HepG2 (cell line): Measurements from ENCODE around the gene COMMD7. TPM values are rescaled to one million over a fixed set of nuclear protein-coding genes. Genes with fewer than 3 reads are reported as not detected.

Source experiments
- DMAP1 ChIP-seq: IDR thresholded peaks from 2 replicates; pipeline ENCODE4 v1.6.1; 2016
- GATAD2A ChIP-seq: IDR thresholded peaks from 2 replicates; pipeline ENCODE4 v1.6.1; 2016
- ISX ChIP-seq: sonication (generic); formaldehyde crosslinking; conservative IDR thresholded peaks from 2 replicates; pipeline ENCODE4 v1.5.0; 2020; ENCODE audit warnings: missing genetic modification reagents
- KDM1A ChIP-seq: IDR thresholded peaks from 2 replicates; pipeline ENCODE4 v1.6.1; 2016; ENCODE audit warnings: missing compliant biosample characterization
- KLF11 ChIP-seq: IDR thresholded peaks from 2 replicates; pipeline ENCODE4 v1.6.1; 2016; ENCODE audit warnings: missing compliant biosample characterization
- KLF9 ChIP-seq: IDR thresholded peaks from 2 replicates; pipeline ENCODE4 v1.6.1; 2016; ENCODE audit warnings: low read depth
- MAFK ChIP-seq, 2 experiments: IDR thresholded peaks in 1 of 2; conservative IDR thresholded peaks in 1 of 2; 2 replicates each; pipeline ENCODE4 v1.6.1; 2011; ENCODE audit warnings: improper control_type of control experiment in 2 of 2, low read length in 2 of 2
- PHF20 ChIP-seq: sonication (generic); formaldehyde crosslinking; IDR thresholded peaks from 2 replicates; pipeline ENCODE4 v1.5.0; 2020; ENCODE audit warnings: mild to moderate bottlenecking, missing genetic modification reagents
- SIX1 ChIP-seq: sonication (generic); formaldehyde crosslinking; IDR thresholded peaks from 2 replicates; pipeline ENCODE4 v1.4.0; 2020; ENCODE audit warnings: missing genetic modification reagents, borderline replicate concordance
- TRIM24 ChIP-seq: sonication (generic); formaldehyde crosslinking; IDR thresholded peaks from 2 replicates; pipeline ENCODE4 v1.8.0; 2022; ENCODE audit warnings: mild to moderate bottlenecking, missing genetic modification reagents
- ZBTB20 ChIP-seq: sonication (generic); formaldehyde crosslinking; IDR thresholded peaks from 2 replicates; pipeline ENCODE4 v1.8.1; 2023; ENCODE audit warnings: missing genetic modification reagents, low read depth, mild to moderate bottlenecking, borderline replicate concordance
- ZNF510 ChIP-seq: sonication (generic); formaldehyde crosslinking; IDR thresholded peaks from 2 replicates; pipeline ENCODE4 v1.4.0; 2020; ENCODE audit warnings: low read depth, mild to moderate bottlenecking, missing genetic modification reagents
- ZNF607 ChIP-seq: sonication (generic); formaldehyde crosslinking; IDR thresholded peaks from 2 replicates; pipeline ENCODE4 v1.5.1; 2020; ENCODE audit warnings: missing genetic modification reagents, mild to moderate bottlenecking, borderline replicate concordance
- ZNF839 ChIP-seq: sonication (generic); formaldehyde crosslinking; IDR thresholded peaks from 2 replicates; pipeline ENCODE4 v1.4.0; 2020; ENCODE audit warnings: missing genetic modification reagents, mild to moderate bottlenecking, borderline replicate concordance
- polyA plus RNA-seq, 8 experiments: library from polyadenylated mRNA; depleted of rRNA in 3 of 8; stranded (reverse) in 7 of 8; unstranded in 1 of 8; fragments of >200 nt; fragmentation: Illumina TruSeq in 4 of 8; extraction: Trizol in 4 of 8; gene quantifications; 2 replicates each; pipeline versions ENCODE4 v1.2.1 to v1.2.3, GENCODE V29; 2011 to 2016; ENCODE audit warnings: low read depth in 4 of 8, missing spikeins in 1 of 8, mixed read lengths in 1 of 8; ENCODE audit not compliant: insufficient read depth in 1 of 8
- total RNA-seq, 5 experiments: library from RNA; depleted of rRNA; stranded (reverse); fragments of >200 nt; fragmentation: Illumina TruSeq; extraction: Trizol; gene quantifications; 2 replicates each; pipeline ENCODE4 v1.2.3, GENCODE V29; 2016; ENCODE audit warnings: low read depth in 1 of 5
- TF ChIP-seq, protein P1 (sequence below): sonication (generic); formaldehyde crosslinking; IDR thresholded peaks from 2 replicates; pipeline ENCODE4 v1.4.0; 2020; ENCODE audit warnings: mild to moderate bottlenecking, missing genetic modification reagents
- TF ChIP-seq, protein P2 (sequence below): IDR thresholded peaks from 2 replicates; pipeline ENCODE4 v1.6.1; 2012; ENCODE audit warnings: inconsistent platforms
- TF ChIP-seq, protein P3 (sequence below): sonication (generic); formaldehyde crosslinking; IDR thresholded peaks from 2 replicates; pipeline ENCODE4 v1.5.0; 2020; ENCODE audit warnings: missing genetic modification reagents

COMMD7 gene
- total and polyA plus RNA-seq, 2 of the 13 experiments (the other 11 are each of a cell fraction or from before 2014, with no cell fraction given): 42.1 to 53.3 TPM

DNA sequence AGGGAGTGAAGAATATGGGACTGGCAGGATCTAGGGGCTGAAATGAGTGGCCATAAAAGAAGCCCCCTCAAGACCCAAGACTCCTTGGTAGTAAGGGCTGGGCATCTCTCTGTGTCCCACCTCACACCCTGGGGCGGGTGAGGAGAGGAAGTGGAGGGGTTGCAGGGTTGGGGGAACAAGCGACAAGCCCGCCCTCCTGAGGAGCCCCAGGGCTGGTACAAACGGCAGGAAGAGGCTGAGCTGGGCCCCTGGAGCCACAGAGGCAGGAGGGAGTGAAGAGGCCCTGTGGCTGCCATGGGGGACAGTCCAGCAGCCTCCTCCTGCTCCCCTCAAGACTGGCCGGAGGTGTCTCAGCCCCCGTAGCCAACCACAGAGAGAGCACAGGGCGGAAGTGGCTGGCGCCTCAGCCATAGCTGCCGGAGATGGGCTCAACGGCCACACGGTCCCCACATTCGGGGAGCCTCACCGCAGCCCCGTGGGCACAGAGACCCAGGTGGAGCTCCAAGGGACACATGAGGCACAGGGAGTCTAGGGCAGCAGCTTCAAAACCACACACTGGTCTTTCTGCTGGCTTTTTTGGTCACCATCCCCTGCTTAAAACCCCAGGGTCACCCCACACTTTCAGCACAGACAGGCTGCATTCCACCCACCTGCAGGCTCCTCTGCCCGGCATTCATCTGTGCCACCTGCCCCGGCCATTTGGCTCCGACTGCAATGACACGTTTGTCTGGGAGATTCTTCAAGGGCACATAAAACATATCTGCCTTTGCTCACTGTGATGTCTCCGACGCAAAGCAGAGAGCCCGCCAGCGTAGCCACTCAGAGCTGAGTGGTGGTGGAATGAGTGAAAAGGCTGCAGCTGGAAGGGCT, 70.0 kb downstream of the COMMD7 start (continued):
- TF ChIP-seq, protein P1, sequence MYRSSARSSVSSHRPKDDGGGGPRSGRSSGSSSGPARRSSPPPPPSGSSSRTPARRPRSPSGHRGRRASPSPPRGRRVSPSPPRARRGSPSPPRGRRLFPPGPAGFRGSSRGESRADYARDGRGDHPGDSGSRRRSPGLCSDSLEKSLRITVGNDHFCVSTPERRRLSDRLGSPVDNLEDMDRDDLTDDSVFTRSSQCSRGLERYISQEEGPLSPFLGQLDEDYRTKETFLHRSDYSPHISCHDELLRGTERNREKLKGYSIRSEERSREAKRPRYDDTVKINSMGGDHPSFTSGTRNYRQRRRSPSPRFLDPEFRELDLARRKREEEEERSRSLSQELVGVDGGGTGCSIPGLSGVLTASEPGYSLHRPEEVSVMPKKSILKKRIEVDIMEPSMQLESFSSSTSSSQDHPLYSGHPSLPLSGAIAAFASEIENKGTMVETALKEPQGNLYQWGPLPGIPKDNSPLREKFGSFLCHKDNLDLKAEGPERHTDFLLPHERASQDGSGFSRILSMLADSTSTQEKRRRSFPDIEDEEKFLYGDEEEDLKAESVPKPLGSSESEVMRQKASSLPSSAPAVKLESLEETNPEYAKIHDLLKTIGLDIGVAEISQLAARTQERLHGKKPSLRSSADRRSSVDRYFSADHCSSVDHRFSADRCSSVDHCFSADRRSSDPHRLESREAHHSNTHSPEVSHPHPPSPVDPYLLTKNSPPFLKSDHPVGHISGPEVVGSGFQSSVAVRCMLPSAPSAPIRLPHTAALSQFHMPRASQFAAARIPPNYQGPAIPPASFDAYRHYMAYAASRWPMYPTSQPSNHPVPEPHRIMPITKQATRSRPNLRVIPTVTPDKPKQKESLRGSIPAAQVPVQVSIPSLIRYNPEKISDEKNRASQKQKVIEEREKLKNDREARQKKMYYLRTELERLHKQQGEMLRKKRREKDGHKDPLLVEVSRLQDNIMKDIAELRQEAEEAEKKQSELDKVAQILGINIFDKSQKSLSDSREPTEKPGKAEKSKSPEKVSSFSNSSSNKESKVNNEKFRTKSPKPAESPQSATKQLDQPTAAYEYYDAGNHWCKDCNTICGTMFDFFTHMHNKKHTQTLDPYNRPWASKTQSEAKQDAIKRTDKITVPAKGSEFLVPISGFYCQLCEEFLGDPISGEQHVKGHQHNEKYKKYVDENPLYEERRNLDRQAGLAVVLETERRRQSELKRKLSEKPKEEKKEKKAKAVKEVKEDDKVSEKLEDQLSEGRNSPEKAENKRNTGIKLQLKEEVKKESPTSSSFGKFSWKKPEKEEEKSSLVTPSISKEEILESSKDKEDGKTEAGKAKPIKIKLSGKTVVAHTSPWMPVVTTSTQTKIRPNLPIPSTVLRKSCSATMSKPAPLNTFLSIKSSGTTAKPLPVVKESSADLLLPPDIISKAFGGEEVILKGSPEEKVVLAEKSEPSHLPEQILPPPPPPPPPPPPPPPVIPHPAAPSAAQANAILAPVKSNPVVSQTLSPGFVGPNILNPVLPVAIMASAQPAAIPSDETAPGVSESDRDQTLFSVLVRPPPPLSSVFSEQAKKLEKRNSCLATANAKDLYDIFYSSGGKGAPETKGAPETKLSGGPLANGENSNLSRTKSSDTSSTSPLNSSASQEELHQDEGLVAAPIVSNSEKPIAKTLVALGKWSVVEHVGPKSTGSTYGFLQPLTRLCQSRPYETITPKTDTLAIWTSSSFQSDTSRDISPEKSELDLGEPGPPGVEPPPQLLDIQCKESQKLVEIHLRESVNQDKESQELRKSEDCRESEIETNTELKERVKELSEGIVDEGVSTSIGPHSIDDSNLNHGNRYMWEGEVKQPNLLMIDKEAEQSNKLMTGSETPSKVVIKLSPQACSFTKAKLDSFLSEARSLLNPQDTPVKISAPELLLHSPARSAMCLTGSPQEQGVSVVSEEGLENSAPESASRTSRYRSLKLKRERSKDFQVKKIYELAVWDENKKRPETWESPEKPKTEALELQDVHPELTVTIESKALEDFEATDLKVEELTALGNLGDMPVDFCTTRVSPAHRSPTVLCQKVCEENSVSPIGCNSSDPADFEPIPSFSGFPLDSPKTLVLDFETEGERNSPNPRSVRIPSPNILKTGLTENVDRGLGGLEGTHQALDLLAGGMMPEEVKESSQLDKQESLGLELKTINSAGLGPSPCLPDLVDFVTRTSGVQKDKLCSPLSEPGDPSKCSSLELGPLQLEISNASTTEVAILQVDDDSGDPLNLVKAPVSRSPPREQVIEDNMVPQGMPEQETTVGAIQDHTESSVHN (CRISPR knock-in tag): peak; percentile 29; the same call in 1 of the 2 replicates
- TF ChIP-seq, protein P2, sequence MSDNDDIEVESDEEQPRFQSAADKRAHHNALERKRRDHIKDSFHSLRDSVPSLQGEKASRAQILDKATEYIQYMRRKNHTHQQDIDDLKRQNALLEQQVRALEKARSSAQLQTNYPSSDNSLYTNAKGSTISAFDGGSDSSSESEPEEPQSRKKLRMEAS: peak; percentile 38; the same call in 1 of the 2 replicates
- TF ChIP-seq ZBTB20 (CRISPR knock-in tag): no peak
- peak; percentile 17; the same call in 1 of the 2 replicates for TF ChIP-seq DMAP1 (CRISPR knock-in tag)
- TF ChIP-seq ISX (CRISPR knock-in tag): 0 out of 2 replicates have a peak, but pooled peaks have one; percentile 42
- TF ChIP-seq SIX1 (CRISPR knock-in tag): no peak
- no peak for TF ChIP-seq ZNF839 (CRISPR knock-in tag)
- TF ChIP-seq KLF9: peak; percentile 19; the same call in 1 of the 2 replicates
- no peak for TF ChIP-seq TRIM24 (CRISPR knock-in tag)
- TF ChIP-seq KLF11 (CRISPR knock-in tag): no peak
- TF ChIP-seq GATAD2A (CRISPR knock-in tag): 0 out of 2 replicates have a peak, but pooled peaks have one; percentile 7
- TF ChIP-seq MAFK (conservative IDR thresholded peaks at IDR 0.05 in 1 of 2, IDR thresholded peaks at IDR 0.05 in 1 of 2; ENCODE audit: low read length in 2 of 2): no peak
- peak; percentile 21; the same call in 1 of the 2 replicates for TF ChIP-seq ZNF607 (CRISPR knock-in tag)
- no peak for TF ChIP-seq KDM1A (CRISPR knock-in tag)
- no peak for TF ChIP-seq PHF20 (CRISPR knock-in tag)
- peak; percentile 71; the same call in 1 of the 2 replicates for TF ChIP-seq ZNF510 (CRISPR knock-in tag)
- TF ChIP-seq, protein P3, sequence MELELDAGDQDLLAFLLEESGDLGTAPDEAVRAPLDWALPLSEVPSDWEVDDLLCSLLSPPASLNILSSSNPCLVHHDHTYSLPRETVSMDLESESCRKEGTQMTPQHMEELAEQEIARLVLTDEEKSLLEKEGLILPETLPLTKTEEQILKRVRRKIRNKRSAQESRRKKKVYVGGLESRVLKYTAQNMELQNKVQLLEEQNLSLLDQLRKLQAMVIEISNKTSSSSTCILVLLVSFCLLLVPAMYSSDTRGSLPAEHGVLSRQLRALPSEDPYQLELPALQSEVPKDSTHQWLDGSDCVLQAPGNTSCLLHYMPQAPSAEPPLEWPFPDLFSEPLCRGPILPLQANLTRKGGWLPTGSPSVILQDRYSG: no peak
